Mammary epithelial cell (primary cell): ENCODE measurements around the gene AP3B2.

ENCODE experiments used
- CTCF ChIP-seq, 2 donors: IDR thresholded peaks in 1 of 2; conservative IDR thresholded peaks in 1 of 2; 2 replicates each; pipeline ENCODE4 v1.5.1; 2011 to 2012; ENCODE audit warnings: inconsistent platforms in 2 of 2, low read length in 2 of 2, mild to moderate bottlenecking in 2 of 2, control low read depth in 1 of 2, low read depth in 1 of 2; ENCODE audit not compliant: insufficient read depth in 1 of 2; ENCODE audit errors: extremely low read depth in 1 of 2
- EZH2 ChIP-seq: IDR thresholded peaks from 2 replicates; pipeline ENCODE4 v1.6.1; 2012; ENCODE audit warnings: low read length, inconsistent platforms, borderline replicate concordance

GRCh38 chr15:82692171-82692570 lies 17.5 kb downstream of the AP3B2 start:
- TF ChIP-seq CTCF (conservative IDR thresholded peaks at IDR 0.05 in 1 of 2, IDR thresholded peaks at IDR 0.05 in 1 of 2; ENCODE audit: extremely low read depth in 1 of 2, insufficient read depth in 1 of 2, low read depth in 1 of 2, low read length in 2 of 2) (no peak), EZH2 (no peak)
